Vagina (tissue), 2 donors: ENCODE data around the gene ZNF454. TPM values are rescaled to one million over a fixed set of nuclear protein-coding genes. Genes with fewer than 3 reads are reported as not detected.

ENCODE experiments used
- DNase-seq, 2 donors: peaks; one replicate each; pipeline ENCODE4 v3.0.0-alpha.2; 2017; ENCODE audit errors: extremely low spot score in 2 of 2
- H3K27ac ChIP-seq: fragments of 200-600 bp; sonication (generic); one replicate; pipeline ENCODE4 v1.5.1; 2019
- H3K27me3 ChIP-seq: fragments of 200-600 bp; sonication (generic); one replicate; pipeline ENCODE4 v1.5.1; 2019
- H3K36me3 ChIP-seq, 2 donors: fragments of 200-600 bp; sonication (generic); one replicate each; pipeline ENCODE4 v1.5.1; 2017 to 2019
- H3K4me1 ChIP-seq: fragments of 200-600 bp; sonication (generic); one replicate; pipeline ENCODE4 v1.5.1; 2019
- H3K4me3 ChIP-seq, 2 donors: fragments of 200-600 bp; sonication (generic); 1 replicate in 1 of 2; 2 replicates in 1 of 2; pipeline ENCODE4 v1.5.1; 2016 to 2019
- H3K9me3 ChIP-seq: fragments of 200-600 bp; sonication (generic); one replicate; pipeline ENCODE4 v1.5.1; 2019
- POLR2A ChIP-seq, 2 donors: fragments of 450-650 bp; IDR thresholded peaks; one replicate each; pipeline ENCODE4 v1.6.1; 2017; ENCODE audit warnings: antibody characterized with exemption in 2 of 2, mild to moderate bottlenecking in 2 of 2, moderate library complexity in 2 of 2
- POLR2AphosphoS5 ChIP-seq, 2 donors: sonication (generic); formaldehyde crosslinking; IDR thresholded peaks; one replicate each; pipeline ENCODE4 v1.9.0; 2017; ENCODE audit warnings: antibody characterized with exemption in 2 of 2, mild to moderate bottlenecking in 2 of 2, low read depth in 1 of 2; ENCODE audit not compliant: insufficient read depth in 1 of 2
- intact Hi-C: fragments of 100-400 bp; cut with DNase I; formaldehyde crosslinking; loops from one replicate; pipeline ENCODE4 v1.15.1; 2023
- total RNA-seq: library from RNA; depleted of rRNA; stranded (reverse); fragments of >200 nt; gene quantifications from one replicate; pipeline ENCODE4 v1.2.3, GENCODE V29; 2016
- TF ChIP-seq, protein P1 (sequence below), 3 experiments: fragments of 450-650 bp in 2 of 3; fragments of 200-600 bp in 1 of 3; sonication (generic) in 1 of 3; IDR thresholded peaks; one replicate each; pipeline ENCODE4 v1.5.1; 2017 to 2019; ENCODE audit warnings: antibody characterized with exemption in 3 of 3, mild to moderate bottlenecking in 2 of 3, moderate library complexity in 2 of 3

ZNF454 gene
- total RNA-seq, 1 donor from 2014 or later: 3.4 TPM

DNA sequence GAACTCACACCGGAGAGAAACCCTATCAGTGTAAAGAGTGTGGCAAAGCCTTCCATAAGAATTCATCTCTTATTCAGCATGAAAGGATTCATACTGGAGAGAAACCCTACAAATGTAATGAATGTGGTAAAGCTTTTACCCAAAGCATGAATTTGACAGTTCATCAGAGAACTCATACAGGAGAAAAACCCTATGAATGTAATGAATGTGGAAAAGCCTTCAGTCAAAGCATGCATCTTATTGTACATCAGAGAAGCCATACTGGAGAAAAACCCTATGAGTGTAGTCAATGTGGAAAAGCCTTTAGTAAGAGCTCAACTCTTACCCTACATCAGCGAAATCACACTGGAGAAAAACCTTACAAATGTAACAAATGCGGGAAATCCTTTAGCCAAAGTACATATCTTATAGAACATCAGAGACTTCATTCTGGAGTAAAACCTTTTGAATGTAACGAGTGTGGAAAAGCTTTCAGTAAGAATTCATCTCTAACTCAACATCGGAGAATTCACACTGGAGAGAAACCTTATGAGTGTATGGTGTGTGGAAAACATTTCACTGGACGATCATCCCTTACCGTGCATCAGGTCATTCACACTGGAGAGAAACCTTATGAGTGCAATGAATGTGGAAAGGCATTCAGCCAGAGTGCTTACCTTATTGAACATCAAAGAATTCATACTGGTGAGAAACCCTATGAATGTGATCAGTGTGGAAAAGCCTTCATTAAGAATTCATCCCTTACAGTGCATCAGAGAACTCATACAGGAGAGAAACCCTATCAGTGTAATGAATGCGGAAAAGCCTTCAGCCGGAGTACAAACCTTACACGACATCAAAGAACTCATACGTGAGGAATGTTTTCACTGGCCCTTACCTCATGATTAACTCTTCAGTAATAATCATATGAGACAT, 8.9 kb upstream of the ZNF454 start:
- intact Hi-C loops: no loop called here
- DNase-seq: no peak
- Histone ChIP-seq H3K9me3 (peaks cover 77% of the 10 kb centered on the region), H3K27me3 (no peaks in the 10 kb centered on the region), H3K4me1 (no peaks in the 10 kb centered on the region), H3K27ac (no peak overlapping the region), H3K4me3 (no peak overlapping the region), H3K36me3 (peaks cover 0 to 71% of the 10 kb centered on the region in 2 donors)
- no peak for TF ChIP-seq POLR2A (IDR thresholded peaks at IDR 0.05)
- TF ChIP-seq, protein P1, sequence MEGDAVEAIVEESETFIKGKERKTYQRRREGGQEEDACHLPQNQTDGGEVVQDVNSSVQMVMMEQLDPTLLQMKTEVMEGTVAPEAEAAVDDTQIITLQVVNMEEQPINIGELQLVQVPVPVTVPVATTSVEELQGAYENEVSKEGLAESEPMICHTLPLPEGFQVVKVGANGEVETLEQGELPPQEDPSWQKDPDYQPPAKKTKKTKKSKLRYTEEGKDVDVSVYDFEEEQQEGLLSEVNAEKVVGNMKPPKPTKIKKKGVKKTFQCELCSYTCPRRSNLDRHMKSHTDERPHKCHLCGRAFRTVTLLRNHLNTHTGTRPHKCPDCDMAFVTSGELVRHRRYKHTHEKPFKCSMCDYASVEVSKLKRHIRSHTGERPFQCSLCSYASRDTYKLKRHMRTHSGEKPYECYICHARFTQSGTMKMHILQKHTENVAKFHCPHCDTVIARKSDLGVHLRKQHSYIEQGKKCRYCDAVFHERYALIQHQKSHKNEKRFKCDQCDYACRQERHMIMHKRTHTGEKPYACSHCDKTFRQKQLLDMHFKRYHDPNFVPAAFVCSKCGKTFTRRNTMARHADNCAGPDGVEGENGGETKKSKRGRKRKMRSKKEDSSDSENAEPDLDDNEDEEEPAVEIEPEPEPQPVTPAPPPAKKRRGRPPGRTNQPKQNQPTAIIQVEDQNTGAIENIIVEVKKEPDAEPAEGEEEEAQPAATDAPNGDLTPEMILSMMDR (IDR thresholded peaks at IDR 0.05): no peak
- TF ChIP-seq POLR2AphosphoS5 (IDR thresholded peaks at IDR 0.05; ENCODE audit: insufficient read depth in 1 of 2, low read depth in 1 of 2): no peak

DNA sequence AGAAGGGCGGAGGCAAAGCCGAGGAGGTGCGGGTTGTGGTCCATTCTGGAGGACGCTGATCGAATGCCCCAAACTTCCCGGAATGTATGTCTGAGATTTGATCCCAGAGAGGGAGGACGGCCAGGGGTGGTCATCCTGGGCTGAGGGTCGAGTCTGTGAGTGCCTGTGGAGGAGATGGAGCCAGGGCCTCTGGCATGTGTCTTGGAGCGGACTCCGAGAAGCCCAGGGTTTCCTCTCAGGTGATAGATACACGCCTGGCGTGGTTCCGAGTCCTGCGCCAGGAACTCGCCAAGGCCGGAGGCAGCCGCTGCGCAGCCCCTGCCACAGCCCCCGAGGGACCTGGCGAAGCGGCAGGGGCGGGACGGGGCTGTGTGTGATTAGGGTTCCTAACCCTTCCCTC, 363 bp downstream of the ZNF454 start:
- Histone ChIP-seq H3K4me1 (peaks cover 18% of the 10 kb centered on the region), H3K36me3 (peaks cover 0 to 16% of the 10 kb centered on the region in 2 donors), H3K9me3 (peaks cover 39% of the 10 kb centered on the region), H3K27me3 (no peaks in the 10 kb centered on the region), H3K4me3 (peak overlapping the region; percentile 75 to 79), H3K27ac (peak overlapping the region; percentile 63)
- intact Hi-C loops: no loop called here
- TF ChIP-seq POLR2A (IDR thresholded peaks at IDR 0.05): no peak
- TF ChIP-seq, protein P1 (IDR thresholded peaks at IDR 0.05): no peak
- no peak for TF ChIP-seq POLR2AphosphoS5 (IDR thresholded peaks at IDR 0.05; ENCODE audit: insufficient read depth in 1 of 2, low read depth in 1 of 2)
- DNase-seq: no peak

DNA sequence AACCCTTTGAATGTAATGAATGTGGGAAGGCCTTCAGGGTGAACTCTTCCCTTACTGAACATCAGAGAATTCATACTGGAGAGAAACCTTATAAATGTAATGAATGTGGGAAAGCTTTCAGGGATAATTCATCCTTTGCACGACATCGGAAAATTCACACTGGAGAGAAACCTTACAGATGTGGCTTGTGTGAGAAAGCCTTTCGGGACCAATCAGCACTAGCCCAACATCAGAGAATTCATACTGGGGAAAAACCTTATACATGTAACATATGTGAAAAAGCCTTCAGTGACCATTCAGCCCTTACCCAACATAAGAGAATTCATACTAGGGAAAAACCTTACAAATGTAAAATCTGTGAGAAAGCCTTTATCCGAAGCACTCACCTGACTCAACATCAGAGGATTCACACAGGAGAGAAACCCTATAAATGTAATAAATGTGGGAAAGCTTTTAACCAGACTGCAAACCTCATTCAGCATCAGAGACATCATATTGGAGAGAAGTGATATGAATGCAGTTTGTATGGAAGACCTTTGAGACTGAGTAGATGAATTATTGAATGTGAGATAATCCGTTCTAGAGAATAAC, 24.6 kb downstream of the ZNF454 start:
- Histone ChIP-seq H3K4me3 (no peak overlapping the region), H3K27ac (no peak overlapping the region), H3K36me3 (peaks cover 7 to 27% of the 10 kb centered on the region in 2 donors), H3K4me1 (no peaks in the 10 kb centered on the region), H3K9me3 (peaks cover 56% of the 10 kb centered on the region), H3K27me3 (no peaks in the 10 kb centered on the region)
- TF ChIP-seq POLR2A (IDR thresholded peaks at IDR 0.05) (no peak), POLR2AphosphoS5 (IDR thresholded peaks at IDR 0.05; ENCODE audit: insufficient read depth in 1 of 2, low read depth in 1 of 2) (no peak)
- TF ChIP-seq, protein P1 (IDR thresholded peaks at IDR 0.05): no peak
- no peak for DNase-seq
- intact Hi-C loops: no loop called here

DNA sequence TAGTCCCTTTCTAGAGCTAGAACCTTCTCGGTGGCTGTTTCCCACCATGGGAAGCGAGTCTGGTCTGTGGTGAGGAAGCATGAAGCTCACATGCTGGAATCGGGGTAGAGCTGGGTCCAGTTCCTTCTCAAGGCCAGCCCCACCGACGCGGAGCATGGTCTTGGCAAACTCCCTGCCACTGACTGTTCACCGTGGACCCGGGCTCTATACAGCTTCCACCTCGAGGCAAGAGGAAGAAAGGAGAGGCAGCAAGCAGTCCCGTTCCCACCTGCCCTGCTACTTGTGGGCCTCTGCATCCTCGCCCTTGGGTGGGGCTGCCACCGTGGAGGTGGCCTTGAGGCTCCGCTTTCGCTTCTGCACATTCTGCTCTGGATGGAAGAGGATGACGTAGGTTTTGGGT, 40.4 kb downstream of the ZNF454 start:
- no peak for TF ChIP-seq POLR2A (IDR thresholded peaks at IDR 0.05)
- TF ChIP-seq, protein P1 (IDR thresholded peaks at IDR 0.05): no peak
- TF ChIP-seq POLR2AphosphoS5 (IDR thresholded peaks at IDR 0.05; ENCODE audit: insufficient read depth in 1 of 2, low read depth in 1 of 2): no peak
- H3K27ac ChIP-seq: no peak overlapping the region
- intact Hi-C loops: no loop called here
- H3K9me3 ChIP-seq: peaks cover 49% of the 10 kb centered on the region
- no peak for DNase-seq
- H3K4me3 ChIP-seq: no peak overlapping the region
- H3K36me3 ChIP-seq: peaks cover 0 to 10% of the 10 kb centered on the region in 2 donors
- no peaks in the 10 kb centered on the region for H3K27me3 ChIP-seq
- H3K4me1 ChIP-seq: no peaks in the 10 kb centered on the region
